ENCODE data around the gene C1QB.
"Not testable (repeated sequence)": the region's sequence is repeated elsewhere in the genome, so short reads cannot be mapped to it uniquely, and the experiment has no call there.

The C1QB gene

GRCh38 chr1:22670352-22670975, 17.4 kb downstream of the C1QB start:
- no peak for TF ChIP-seq CTCF (conservative IDR thresholded peaks at IDR 0.05; ENCODE audit: low read depth, low read length)
- H3K4me3 ChIP-seq (ENCODE audit: low read length) = no peak overlapping the region
- no peak for DNase-seq (ENCODE audit: low read depth)

GRCh38 chr1:22671999-22672398, 19.0 kb downstream of the C1QB start:
- no peak overlapping the region for H3K4me3 ChIP-seq (ENCODE audit: low read length)
- no peak for DNase-seq (ENCODE audit: low read depth)
- no peak for TF ChIP-seq CTCF (conservative IDR thresholded peaks at IDR 0.05; ENCODE audit: low read depth, low read length)

GRCh38 chr1:22673486-22674409, 20.7 kb downstream of the C1QB start:
- TF ChIP-seq CTCF (conservative IDR thresholded peaks at IDR 0.05; ENCODE audit: low read depth, low read length) = peak; percentile 88
- peak; percentile 18 for DNase-seq (ENCODE audit: low read depth)
- H3K4me3 ChIP-seq (ENCODE audit: low read length) = no peak overlapping the region

- no peak for TF ChIP-seq CTCF (conservative IDR thresholded peaks at IDR 0.05; ENCODE audit: low read depth, low read length)
- DNase-seq (ENCODE audit: low read depth) = no peak
These were observed 21.3 kb downstream of the C1QB start for GRCh38 chr1:22674410-22674749.

GRCh38 chr1:22676151-22676550, 23.1 kb downstream of the C1QB start:
- not testable (repeated sequence) for DNase-seq (ENCODE audit: low read depth); H3K4me3 ChIP-seq (ENCODE audit: low read length)

More at GRCh38 chr1:22674410-22674749, 21.3 kb downstream of the C1QB start:
- H3K4me3 ChIP-seq (ENCODE audit: low read length) = no peak overlapping the region

GRCh38 chr1:22676916-22677583, 24.0 kb downstream of the C1QB start:
- no peak for TF ChIP-seq CTCF (conservative IDR thresholded peaks at IDR 0.05; ENCODE audit: low read depth, low read length)
- peak; percentile 27 for DNase-seq (ENCODE audit: low read depth)
- no peak overlapping the region for H3K4me3 ChIP-seq (ENCODE audit: low read length)
